Endothelial cell (in vitro differentiated cells): Measurements from ENCODE around the gene ATP6V1E1. TPM values are rescaled to one million over a fixed set of nuclear protein-coding genes. Genes with fewer than 3 reads are reported as not detected.
"Not testable (repeated sequence)": the region's sequence is repeated elsewhere in the genome, so short reads cannot be mapped to it uniquely, and the experiment has no call there.

Experiments used
- DNase-seq: peaks from one replicate; pipeline ENCODE4 v3.0.0; 2021; ENCODE audit warnings: low spot score
- H3K27ac Mint-ChIP-seq: one replicate; pipeline ENCODE4 v1.8.0; 2021; ENCODE audit warnings: mixed read lengths, inconsistent platforms; ENCODE audit not compliant: unreplicated experiment
- H3K27me3 Mint-ChIP-seq: one replicate; pipeline ENCODE4 v1.8.0; 2021; ENCODE audit warnings: mild to moderate bottlenecking, moderate library complexity, mixed read lengths, inconsistent platforms; ENCODE audit not compliant: unreplicated experiment
- H3K36me3 Mint-ChIP-seq: one replicate; pipeline ENCODE4 v1.8.0; 2021; ENCODE audit warnings: mild to moderate bottlenecking, low read depth, mixed read lengths, inconsistent platforms; ENCODE audit not compliant: unreplicated experiment
- H3K4me1 Mint-ChIP-seq: one replicate; pipeline ENCODE4 v1.8.0; 2021; ENCODE audit warnings: mild to moderate bottlenecking, mixed read lengths, inconsistent platforms; ENCODE audit not compliant: unreplicated experiment
- H3K4me3 Mint-ChIP-seq: one replicate; pipeline ENCODE4 v1.8.0; 2021; ENCODE audit warnings: mild to moderate bottlenecking, mixed read lengths, inconsistent platforms; ENCODE audit not compliant: unreplicated experiment
- H3K9me3 Mint-ChIP-seq: one replicate; pipeline ENCODE4 v1.8.0; 2021; ENCODE audit warnings: mixed read lengths, inconsistent platforms; ENCODE audit not compliant: unreplicated experiment
- CTCF ChIP-seq: fragments of 200-600 bp; sonication (generic); IDR thresholded peaks from one replicate; pipeline ENCODE4 v1.5.0; 2021; ENCODE audit warnings: antibody characterized with exemption; ENCODE audit not compliant: unreplicated experiment
- total RNA-seq: library from RNA; stranded (reverse); fragmentation: NEBNext Ultra II Directional; extraction: Animal tissue kit (Norgen Biotek cat#: 25700); gene quantifications from one replicate; pipeline ENCODE4 v1.2.1, GENCODE V29; 2021; ENCODE audit not compliant: unreplicated experiment

Gene ATP6V1E1
- total RNA-seq, 1 donor from 2014 or later: 80.4 TPM

- no peak for TF ChIP-seq CTCF
- peaks cover 9% of the 10 kb centered on the region for H3K27me3 Mint-ChIP-seq
- peak; percentile 88 for DNase-seq
- H3K36me3 Mint-ChIP-seq: peaks cover 6% of the 10 kb centered on the region
- peaks cover 13% of the 10 kb centered on the region for H3K4me1 Mint-ChIP-seq
- peak within 1 kb of the TSS; percentile 96 for H3K4me3 Mint-ChIP-seq
- peak within 1 kb of the TSS; percentile 99 for H3K27ac Mint-ChIP-seq
- H3K9me3 Mint-ChIP-seq: no peaks in the 10 kb centered on the region
Measured at GRCh38 chr22:17638432-17639246, 10.1 kb upstream of the ATP6V1E1 start, which contains the start of gene BCL2L13. TSS of gene BCL2L13 (plus strand) at chr22:17638757. CDS start at chr22:17655712, 16,955 bp downstream.

DNA sequence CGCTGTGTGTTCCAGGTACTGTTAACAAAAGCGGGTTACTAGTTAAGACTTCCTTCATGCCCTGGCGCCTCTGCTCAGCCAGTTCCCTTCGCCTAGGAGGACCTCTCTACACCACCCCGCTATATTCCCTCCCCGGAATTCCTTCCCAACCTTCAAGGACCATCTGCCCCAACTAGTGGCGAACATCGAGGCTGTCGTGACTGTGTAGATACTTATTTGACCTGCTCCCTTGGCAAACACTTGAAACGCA, 9.6 kb upstream of the ATP6V1E1 start:
- Mint-ChIP-seq H3K9me3 (no peaks in the 10 kb centered on the region), H3K27ac (peak overlapping the region; percentile 99), H3K36me3 (peaks cover 6% of the 10 kb centered on the region), H3K4me1 (peaks cover 13% of the 10 kb centered on the region), H3K27me3 (peaks cover 9% of the 10 kb centered on the region), H3K4me3 (peak overlapping the region; percentile 96)
- DNase-seq: no peak
- TF ChIP-seq CTCF: no peak

GRCh38 chr22:17637490-17638181, 9.1 kb upstream of the ATP6V1E1 start:
- no peak for TF ChIP-seq CTCF
- peak overlapping the region; percentile 96 for H3K4me3 Mint-ChIP-seq
- H3K36me3 Mint-ChIP-seq: peaks cover 6% of the 10 kb centered on the region
- DNase-seq: no peak
- H3K4me1 Mint-ChIP-seq: peaks cover 13% of the 10 kb centered on the region
- H3K27me3 Mint-ChIP-seq: peaks cover 9% of the 10 kb centered on the region
- peak overlapping the region; percentile 99 for H3K27ac Mint-ChIP-seq
- H3K9me3 Mint-ChIP-seq: no peaks in the 10 kb centered on the region

DNA sequence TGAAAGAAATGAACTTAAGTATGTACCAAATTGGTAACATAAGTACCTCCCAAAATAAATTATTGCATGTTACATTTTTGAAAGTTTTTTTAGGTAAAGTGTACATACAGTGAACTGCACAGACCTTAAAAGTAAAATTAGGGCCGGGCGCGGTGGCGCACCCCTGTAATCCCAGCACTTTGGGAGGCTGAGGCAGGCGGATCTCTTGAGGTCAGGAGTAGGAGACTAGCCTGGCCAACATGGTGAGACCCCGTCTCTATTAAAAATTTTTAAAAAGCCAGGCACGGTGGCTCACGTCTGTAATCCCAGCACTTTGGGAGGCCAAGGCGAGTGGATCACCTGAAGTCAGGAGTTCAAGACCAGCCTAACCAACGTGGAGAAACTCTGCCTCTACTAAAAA, 8.3 kb upstream of the ATP6V1E1 start:
- not testable (repeated sequence) for H3K27me3 Mint-ChIP-seq, DNase-seq, H3K36me3 Mint-ChIP-seq, H3K4me3 Mint-ChIP-seq, H3K27ac Mint-ChIP-seq, H3K9me3 Mint-ChIP-seq
- peaks cover 13% of the 10 kb centered on the region for H3K4me1 Mint-ChIP-seq

- H3K27ac Mint-ChIP-seq: no peak overlapping the region
- peaks cover 13% of the 10 kb centered on the region for H3K4me1 Mint-ChIP-seq
- H3K27me3 Mint-ChIP-seq: peaks cover 9% of the 10 kb centered on the region
- H3K9me3 Mint-ChIP-seq: no peaks in the 10 kb centered on the region
- TF ChIP-seq CTCF: no peak
- DNase-seq: no peak
- H3K4me3 Mint-ChIP-seq: no peak overlapping the region
- H3K36me3 Mint-ChIP-seq: peaks cover 6% of the 10 kb centered on the region
Measured at GRCh38 chr22:17634696-17635095, 6.1 kb upstream of the ATP6V1E1 start.
